HK-2 (cell line): ENCODE measurements around the gene DPF3.

Experiments used
- DNase-seq: peaks from one replicate; pipeline ENCODE4 v3.0.0-alpha.2; 2018; ENCODE audit not compliant: unreplicated experiment

Gene DPF3

GRCh38 chr14:72645706-72646105 is 248.2 kb downstream of the DPF3 start:
- no peak for DNase-seq

DNA sequence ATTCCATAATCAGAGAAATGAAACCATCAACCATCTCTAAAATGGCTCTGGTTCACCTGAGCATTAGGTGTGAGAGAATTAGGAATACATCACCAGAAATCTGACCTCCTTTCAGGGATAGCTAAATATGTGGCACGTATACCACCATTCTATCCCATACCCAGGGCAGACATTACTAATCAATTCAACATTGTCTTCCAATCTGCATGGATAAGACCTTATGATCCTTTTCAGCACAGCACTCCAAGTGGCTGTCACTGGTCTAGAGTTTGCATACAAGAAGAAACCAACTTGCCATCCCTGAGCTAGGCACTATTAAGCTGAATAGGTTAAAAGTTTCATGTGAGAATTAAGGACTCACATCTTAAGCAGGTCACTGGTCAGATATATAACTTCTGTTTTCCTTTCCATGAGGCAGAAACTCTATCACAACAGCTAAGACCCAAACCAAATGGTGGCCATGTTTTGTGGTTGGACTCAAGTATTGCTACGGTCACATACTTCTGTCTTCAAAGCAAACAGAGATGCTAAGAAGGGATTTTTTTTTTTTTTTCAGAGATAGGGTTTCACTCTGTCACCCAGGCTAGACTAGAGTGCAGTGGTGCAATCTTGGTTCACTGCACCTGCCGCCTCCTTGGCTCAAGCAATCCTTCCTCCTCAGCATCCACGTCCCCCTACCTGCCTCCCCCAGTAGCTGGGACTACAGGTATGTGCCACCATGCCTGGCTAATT is 249.0 kb downstream of the DPF3 start:
- no peak for DNase-seq

GRCh38 chr14:72644038-72644437 is 249.9 kb downstream of the DPF3 start:
- DNase-seq, result no peak

- peak; percentile 75 for DNase-seq
Observed at GRCh38 chr14:72643317-72643801, 250.5 kb downstream of the DPF3 start.

GRCh38 chr14:72640911-72641485 is 252.9 kb downstream of the DPF3 start:
- DNase-seq, result no peak

- peak; percentile 40 for DNase-seq
Observed at GRCh38 chr14:72638021-72638420, 255.9 kb downstream of the DPF3 start.

GRCh38 chr14:72636871-72637270 is 257.0 kb downstream of the DPF3 start:
- DNase-seq, result no peak

GRCh38 chr14:72636094-72636493 is 257.8 kb downstream of the DPF3 start:
- no peak for DNase-seq

DNA sequence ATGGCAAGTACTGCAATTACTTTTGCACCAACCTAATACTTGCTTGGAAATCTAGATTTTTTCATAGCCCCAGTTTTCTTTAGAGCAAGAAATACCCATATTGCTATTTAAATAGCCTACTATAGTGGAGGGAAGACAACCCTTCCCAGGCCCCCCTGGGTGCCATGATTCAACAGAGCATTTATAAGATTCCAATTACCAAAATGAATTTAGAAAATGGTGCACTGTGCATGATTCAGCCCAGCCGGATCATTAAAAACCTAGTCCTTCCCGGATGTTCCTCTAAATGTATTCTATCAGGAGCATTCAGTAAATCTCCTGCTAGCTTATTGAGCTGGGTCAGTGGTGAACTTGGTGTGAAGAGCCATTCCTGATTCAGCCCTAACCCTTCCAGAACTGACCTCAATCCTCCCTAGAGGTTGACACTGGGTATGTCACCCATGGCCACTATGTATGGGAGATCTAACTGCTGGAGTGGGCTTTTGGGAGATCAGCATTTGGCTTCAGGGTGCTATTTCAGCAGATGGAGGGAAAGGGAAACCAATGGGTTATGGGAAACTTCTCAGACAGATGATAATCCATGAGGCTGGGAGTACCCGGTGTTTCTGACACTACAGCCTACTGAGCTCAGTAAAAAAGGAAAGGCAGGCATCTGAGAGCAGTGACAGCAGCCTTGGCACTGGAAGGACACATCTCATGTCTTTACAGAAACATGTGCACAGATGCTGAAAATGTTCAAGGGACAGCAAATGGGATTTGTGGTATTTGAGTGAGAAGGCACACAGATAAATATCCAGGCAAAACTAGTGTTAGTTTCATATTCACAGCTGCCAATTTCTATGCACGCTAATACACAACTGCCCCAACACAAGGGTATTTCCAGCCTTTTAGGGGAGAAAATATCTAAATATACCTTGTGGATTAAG is 258.9 kb downstream of the DPF3 start:
- DNase-seq, result no peak

DNA sequence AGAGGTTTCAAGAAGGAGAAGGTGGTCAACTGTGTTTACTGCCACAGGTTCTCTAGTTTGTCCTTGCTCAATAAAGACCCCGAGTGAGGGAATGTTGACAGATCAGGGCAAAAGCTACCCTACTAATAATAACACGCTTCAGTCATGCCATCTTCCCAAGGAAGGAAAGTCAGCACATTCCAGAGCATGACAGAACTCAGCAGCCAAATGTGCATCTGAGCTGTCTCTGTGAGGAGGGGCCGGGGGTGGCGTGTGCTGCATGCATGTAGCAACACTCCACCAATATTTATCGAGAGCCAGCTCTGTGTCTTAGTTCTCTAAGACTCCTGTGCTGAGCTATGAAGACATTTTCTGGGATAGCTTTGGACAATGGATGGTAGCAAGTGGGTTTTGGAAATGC is 260.4 kb downstream of the DPF3 start:
- DNase-seq, result no peak

- no peak for DNase-seq
Observed at GRCh38 chr14:72632727-72633126, 261.2 kb downstream of the DPF3 start.

DNA sequence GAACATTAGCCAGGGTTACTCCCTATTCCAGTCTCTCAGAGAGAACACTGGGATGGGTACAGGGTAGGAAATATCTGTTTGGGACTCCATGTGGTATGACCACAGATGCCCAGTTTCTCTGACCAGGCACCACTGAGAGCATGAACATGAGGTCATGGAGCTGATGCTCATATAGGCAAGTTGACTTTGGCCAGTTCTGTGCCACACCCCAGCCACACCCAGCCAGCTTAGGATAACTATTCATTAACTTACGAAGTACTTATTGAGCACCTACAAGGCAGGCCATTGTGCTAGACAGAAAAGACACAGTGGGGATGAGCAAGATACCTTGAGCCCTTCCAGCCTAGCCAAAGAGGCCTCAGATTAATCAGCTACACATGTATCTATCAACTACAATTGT is 262.5 kb downstream of the DPF3 start:
- no peak for DNase-seq

- no peak for DNase-seq
Observed at GRCh38 chr14:72630374-72630773, 263.5 kb downstream of the DPF3 start.

GRCh38 chr14:72629534-72629933 is 264.4 kb downstream of the DPF3 start:
- DNase-seq, result no peak

DNA sequence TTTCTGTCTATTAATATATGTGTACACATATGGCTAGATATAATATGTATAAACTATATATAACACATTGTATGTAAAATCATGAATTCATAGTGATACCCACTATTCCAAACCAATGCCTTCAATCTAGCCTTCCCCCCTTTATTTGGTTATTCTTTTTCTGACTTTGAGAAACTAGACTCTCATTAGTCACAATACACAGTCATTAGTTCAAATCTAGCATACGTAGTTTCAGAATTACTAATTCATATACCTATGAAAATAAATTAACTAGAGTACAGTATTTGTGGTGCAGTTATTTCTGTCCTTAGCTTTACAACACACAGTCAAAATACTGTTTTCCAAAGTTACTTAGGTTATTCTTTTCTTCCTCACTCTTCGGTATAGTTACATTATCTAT is 268.2 kb downstream of the DPF3 start:
- DNase-seq, result no peak

GRCh38 chr14:72621387-72622065 is 272.4 kb downstream of the DPF3 start:
- no peak for DNase-seq

- DNase-seq, result no peak
Observed at GRCh38 chr14:72619881-72620280, 274.0 kb downstream of the DPF3 start.

GRCh38 chr14:72619111-72619571 is 274.8 kb downstream of the DPF3 start:
- DNase-seq, result no peak

DNA sequence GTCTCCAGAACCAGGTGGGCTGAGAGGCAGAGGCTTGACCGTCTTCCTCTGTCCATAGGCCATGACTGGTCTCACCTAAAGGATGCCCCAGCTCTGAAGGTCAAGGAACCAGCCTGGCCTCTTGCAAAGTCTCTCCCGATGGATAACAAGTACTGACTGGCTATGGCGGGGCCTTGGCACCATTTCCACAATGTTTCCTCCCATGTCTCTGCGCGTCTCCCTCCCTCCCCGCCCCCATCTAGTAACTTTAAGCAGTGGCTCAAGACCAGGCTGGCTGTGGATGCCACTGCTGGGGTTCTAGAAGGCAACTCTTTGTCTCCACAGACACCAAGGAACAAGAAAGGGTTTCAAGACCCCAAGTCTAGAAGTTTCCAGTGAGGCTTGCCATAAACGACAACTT is 275.5 kb downstream of the DPF3 start:
- DNase-seq, result no peak

DNA sequence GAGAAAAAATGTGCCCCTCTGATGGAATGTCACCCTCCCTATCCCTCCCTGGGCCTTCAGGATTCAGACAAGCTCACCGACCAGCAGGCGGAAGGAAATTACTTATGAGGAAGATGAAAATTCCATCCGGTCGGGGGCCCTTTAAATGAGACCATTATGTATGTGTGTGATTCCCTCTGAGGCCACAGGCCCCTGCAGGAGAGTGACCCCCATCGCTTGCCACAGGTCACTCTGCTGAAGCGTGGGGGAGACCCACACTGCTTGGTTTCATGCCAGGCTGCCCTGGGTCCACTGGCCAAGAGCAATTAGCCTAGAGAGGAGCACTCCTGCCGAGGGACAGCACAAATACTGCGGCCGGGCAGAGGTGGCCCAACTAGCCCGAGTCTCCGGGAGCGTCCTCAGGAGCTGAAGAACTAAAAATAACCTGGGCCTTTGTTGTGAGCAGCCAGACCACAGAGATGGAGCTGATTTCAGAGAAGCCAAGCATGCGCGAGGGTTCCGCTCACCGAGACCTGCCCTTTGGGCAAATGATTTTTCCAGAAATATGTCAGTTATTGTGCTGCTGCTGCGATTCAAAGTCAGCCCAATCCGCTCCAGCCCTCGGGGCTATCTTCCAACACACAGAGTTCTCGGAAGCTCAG is 276.4 kb downstream of the DPF3 start:
- no peak for DNase-seq

- no peak for DNase-seq
Observed at GRCh38 chr14:72616811-72617210, 277.1 kb downstream of the DPF3 start.
